ENCODE data around the gene DPYSL4.

The DPYSL4 gene

DNA sequence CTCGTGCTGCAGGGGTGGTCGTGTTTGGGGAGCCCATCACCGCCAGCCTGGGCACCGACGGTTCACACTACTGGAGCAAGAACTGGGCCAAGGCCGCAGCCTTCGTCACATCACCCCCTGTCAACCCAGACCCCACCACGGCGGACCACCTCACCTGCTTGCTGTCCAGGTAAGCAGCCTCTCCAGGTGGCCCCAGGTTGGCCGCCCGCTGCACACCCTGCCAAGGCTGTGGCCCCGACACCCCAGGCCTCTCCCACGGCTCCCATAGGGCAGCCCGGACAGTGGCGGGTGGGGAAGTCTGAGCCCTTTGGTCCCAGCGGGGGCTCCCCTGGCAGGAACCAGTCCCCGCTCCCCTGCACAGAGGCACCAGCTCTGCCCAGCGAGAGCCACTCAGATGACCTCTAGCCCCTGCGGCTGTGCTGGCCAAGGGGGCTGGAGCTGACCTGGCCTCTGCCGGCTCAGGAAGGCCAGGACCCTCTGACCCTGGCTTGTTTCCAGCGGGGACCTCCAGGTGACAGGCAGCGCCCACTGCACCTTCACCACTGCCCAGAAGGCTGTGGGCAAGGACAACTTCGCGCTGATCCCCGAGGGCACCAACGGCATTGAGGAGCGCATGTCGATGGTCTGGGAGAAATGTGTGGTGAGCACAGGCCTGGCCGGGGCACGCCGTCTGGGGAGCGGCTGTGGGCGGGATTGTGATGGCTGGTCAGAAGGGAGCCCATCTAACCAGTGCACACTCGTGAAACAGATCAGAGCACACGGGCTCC lies 13.8 kb downstream of the DPYSL4 start:
- no peak overlapping the region for H3K27ac ChIP-seq
- no peak for TF ChIP-seq CTCF (IDR thresholded peaks at IDR 0.05)
- no peaks in the 10 kb centered on the region for H3K36me3 ChIP-seq
- no peaks in the 10 kb centered on the region for H3K9me3 ChIP-seq
- no peaks in the 10 kb centered on the region for H3K4me1 ChIP-seq (ENCODE audit: control insufficient read depth in 1 of 2, insufficient read depth in 1 of 2, low read depth in 1 of 2, low read length in 1 of 2)
- no peak overlapping the region for H3K4me3 ChIP-seq (ENCODE audit: low read depth in 1 of 2, low read length in 1 of 2)
- no peaks in the 10 kb centered on the region for H3K27me3 ChIP-seq

GRCh38 chr10:132201111-132201969 lies 14.6 kb downstream of the DPYSL4 start:
- Histone ChIP-seq H3K9me3 (no peaks in the 10 kb centered on the region), H3K27me3 (no peaks in the 10 kb centered on the region), H3K4me3 (ENCODE audit: low read depth in 1 of 2, low read length in 1 of 2) (no peak overlapping the region), H3K27ac (no peak overlapping the region), H3K4me1 (ENCODE audit: control insufficient read depth in 1 of 2, insufficient read depth in 1 of 2, low read depth in 1 of 2, low read length in 1 of 2) (no peaks in the 10 kb centered on the region), H3K36me3 (no peaks in the 10 kb centered on the region)
- no peak for TF ChIP-seq CTCF (IDR thresholded peaks at IDR 0.05)

DNA sequence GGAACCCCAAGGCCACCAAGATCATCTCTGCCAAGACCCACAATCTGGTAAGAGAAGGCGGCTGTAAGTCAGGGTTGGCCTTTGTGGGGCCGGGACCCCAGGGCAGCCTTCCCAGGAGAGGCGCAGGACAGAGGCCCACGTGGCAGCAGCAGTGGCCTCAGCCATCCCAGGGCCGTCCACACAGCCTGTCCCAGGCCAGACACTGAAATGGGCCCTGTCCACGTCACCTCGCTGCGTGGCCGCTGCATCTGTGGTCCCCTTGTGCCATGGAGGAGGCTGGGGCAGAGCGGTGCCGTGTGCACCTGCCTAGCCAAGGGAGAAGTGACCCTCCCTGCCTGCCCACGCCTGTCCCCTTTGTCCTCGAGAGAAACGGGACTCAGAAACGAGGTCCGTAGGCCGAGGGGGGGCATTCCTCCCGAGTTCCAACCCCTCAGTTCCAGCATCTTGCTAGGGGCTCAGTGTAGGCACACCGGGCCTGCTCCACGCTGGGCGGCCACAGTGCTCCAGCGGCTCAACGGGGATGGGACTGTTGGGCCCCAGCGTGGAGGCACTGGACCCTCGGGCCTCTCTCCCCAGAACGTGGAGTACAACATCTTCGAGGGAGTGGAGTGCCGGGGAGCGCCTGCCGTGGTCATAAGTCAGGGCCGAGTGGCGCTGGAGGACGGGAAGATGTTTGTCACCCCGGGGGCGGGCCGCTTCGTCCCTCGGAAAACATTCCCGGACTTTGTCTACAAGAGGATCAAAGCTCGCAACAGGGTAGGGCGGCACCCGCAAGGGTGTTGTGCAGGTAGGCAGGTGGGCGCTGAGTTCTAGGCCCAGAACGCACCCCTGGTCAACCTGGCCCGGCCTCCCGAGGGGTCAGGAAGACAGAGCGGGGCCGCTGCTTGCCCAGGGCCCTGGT lies 15.6 kb downstream of the DPYSL4 start:
- peaks cover under 1% of the 10 kb centered on the region for H3K36me3 ChIP-seq
- H3K9me3 ChIP-seq: no peaks in the 10 kb centered on the region
- no peaks in the 10 kb centered on the region for H3K27me3 ChIP-seq
- no peak for TF ChIP-seq CTCF (IDR thresholded peaks at IDR 0.05)
- no peak overlapping the region for H3K4me3 ChIP-seq (ENCODE audit: low read depth in 1 of 2, low read length in 1 of 2)
- H3K27ac ChIP-seq: no peak overlapping the region
- no peaks in the 10 kb centered on the region for H3K4me1 ChIP-seq (ENCODE audit: control insufficient read depth in 1 of 2, insufficient read depth in 1 of 2, low read depth in 1 of 2, low read length in 1 of 2)

DNA sequence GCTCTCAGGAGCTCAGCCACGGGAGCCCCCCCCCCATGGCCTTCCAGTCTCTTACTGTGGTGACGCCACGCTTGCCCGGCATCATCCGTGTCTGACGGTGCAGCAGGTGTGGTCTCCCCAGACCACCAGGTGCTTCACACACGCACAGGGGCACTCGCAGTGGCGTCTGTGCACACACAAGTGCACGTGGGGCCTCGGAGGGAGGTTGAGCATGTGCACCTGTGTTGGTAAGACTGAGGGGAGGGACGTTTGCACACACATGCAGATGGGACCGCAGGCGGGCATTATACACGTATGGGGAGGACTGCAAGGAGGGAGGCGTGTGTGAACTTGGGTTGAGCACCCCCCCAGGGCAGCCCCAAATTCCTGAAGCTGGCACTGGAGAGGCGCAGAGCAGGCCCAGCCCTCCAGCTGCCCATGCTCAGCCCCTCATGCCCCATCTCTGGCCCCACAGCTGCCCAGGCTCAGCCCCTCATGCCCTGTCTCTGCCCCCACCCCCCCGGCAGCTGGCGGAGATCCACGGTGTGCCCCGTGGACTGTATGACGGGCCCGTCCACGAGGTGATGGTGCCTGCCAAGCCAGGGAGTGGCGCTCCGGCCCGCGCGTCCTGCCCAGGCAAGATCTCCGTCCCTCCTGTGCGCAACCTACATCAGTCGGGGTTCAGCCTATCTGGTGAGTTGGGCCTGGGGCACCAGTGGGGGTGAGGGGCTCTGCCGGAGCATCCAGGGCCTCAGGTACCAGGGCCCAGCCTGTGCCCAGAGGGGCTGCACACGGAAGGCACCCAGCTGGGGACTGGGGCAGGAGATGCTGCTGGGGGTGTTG lies 16.7 kb downstream of the DPYSL4 start:
- peaks cover 10% of the 10 kb centered on the region for H3K36me3 ChIP-seq
- no peak for TF ChIP-seq CTCF (IDR thresholded peaks at IDR 0.05)
- H3K4me3 ChIP-seq (ENCODE audit: low read depth in 1 of 2, low read length in 1 of 2): no peak overlapping the region
- no peaks in the 10 kb centered on the region for H3K9me3 ChIP-seq
- no peaks in the 10 kb centered on the region for H3K4me1 ChIP-seq (ENCODE audit: control insufficient read depth in 1 of 2, insufficient read depth in 1 of 2, low read depth in 1 of 2, low read length in 1 of 2)
- no peak overlapping the region for H3K27ac ChIP-seq
- no peaks in the 10 kb centered on the region for H3K27me3 ChIP-seq

Data from neutrophil (primary cell).